Adrenal gland (tissue), 5 donors: Measurements from ENCODE around the gene MAGI2.

Experiments
- POLR2A ChIP-seq, 2 donors: fragments of 450-650 bp; IDR thresholded peaks; one replicate each; pipeline ENCODE4 v1.6.1; 2017; ENCODE audit warnings: antibody characterized with exemption in 2 of 2, mild to moderate bottlenecking in 2 of 2, moderate library complexity in 1 of 2
- TF ChIP-seq, protein P1 (sequence below), 6 experiments: fragments of 450-650 bp in 4 of 6; fragments of 200-600 bp in 2 of 6; sonication (generic) in 1 of 6; IDR thresholded peaks; 1 replicate in 5 of 6; 2 replicates in 1 of 6; pipeline versions ENCODE4 v1.5.1 to v1.8.0; 2016 to 2021; ENCODE audit warnings: antibody characterized with exemption in 6 of 6, mild to moderate bottlenecking in 2 of 6, moderate library complexity in 1 of 6
- donor health status: DM: no; HTN: no; CAD: no.

DNA sequence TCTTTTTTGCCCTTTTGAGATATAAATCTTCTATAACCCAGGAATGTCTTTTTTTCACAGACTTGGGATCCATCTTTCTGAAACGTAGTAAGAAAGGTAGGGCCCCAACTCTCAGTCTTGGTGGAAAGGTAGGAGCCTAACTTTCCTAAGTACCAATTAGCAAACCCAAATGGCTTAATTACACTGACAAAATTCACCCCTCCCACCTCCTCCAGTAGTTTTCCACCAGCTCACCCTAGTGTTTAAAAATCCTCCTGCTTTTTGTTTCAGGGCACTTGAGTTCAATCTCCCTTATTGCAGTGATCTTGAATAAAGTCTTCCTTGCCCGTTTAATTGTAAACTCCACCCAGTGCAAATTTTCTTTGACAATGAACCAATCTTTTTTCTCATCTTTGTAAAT is 1054.9 kb downstream of the MAGI2 start:
- no peak for TF ChIP-seq POLR2A (IDR thresholded peaks at IDR 0.05)
- TF ChIP-seq, protein P1, sequence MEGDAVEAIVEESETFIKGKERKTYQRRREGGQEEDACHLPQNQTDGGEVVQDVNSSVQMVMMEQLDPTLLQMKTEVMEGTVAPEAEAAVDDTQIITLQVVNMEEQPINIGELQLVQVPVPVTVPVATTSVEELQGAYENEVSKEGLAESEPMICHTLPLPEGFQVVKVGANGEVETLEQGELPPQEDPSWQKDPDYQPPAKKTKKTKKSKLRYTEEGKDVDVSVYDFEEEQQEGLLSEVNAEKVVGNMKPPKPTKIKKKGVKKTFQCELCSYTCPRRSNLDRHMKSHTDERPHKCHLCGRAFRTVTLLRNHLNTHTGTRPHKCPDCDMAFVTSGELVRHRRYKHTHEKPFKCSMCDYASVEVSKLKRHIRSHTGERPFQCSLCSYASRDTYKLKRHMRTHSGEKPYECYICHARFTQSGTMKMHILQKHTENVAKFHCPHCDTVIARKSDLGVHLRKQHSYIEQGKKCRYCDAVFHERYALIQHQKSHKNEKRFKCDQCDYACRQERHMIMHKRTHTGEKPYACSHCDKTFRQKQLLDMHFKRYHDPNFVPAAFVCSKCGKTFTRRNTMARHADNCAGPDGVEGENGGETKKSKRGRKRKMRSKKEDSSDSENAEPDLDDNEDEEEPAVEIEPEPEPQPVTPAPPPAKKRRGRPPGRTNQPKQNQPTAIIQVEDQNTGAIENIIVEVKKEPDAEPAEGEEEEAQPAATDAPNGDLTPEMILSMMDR (IDR thresholded peaks at IDR 0.05) = no peak
